ENCODE results near the gene BRICD5. TPM values are rescaled to one million over a fixed set of nuclear protein-coding genes. Genes with fewer than 3 reads are reported as not detected.

Gene BRICD5
- total RNA-seq, 4 donors from 2014 or later = 1.2 to 6.8 (median 5.7) TPM

GRCh38 chr16:2179576-2179975 is 31.1 kb downstream of the BRICD5 start:
- H3K36me3 ChIP-seq = peaks cover 29 to 37% (median 36%) of the 10 kb centered on the region in 4 donors
- peaks cover 0 to 11% (median 0%) of the 10 kb centered on the region in 4 donors for H3K4me1 ChIP-seq
- intact Hi-C loops (cut with DNase I) = no loop called here
- TF ChIP-seq POLR2AphosphoS5 (IDR thresholded peaks at IDR 0.05) (no peak), EP300 (IDR thresholded peaks at IDR 0.05) (no peak), POLR2A (IDR thresholded peaks at IDR 0.05; ENCODE audit: low read depth) (no peak)
- TF ChIP-seq, protein P1, sequence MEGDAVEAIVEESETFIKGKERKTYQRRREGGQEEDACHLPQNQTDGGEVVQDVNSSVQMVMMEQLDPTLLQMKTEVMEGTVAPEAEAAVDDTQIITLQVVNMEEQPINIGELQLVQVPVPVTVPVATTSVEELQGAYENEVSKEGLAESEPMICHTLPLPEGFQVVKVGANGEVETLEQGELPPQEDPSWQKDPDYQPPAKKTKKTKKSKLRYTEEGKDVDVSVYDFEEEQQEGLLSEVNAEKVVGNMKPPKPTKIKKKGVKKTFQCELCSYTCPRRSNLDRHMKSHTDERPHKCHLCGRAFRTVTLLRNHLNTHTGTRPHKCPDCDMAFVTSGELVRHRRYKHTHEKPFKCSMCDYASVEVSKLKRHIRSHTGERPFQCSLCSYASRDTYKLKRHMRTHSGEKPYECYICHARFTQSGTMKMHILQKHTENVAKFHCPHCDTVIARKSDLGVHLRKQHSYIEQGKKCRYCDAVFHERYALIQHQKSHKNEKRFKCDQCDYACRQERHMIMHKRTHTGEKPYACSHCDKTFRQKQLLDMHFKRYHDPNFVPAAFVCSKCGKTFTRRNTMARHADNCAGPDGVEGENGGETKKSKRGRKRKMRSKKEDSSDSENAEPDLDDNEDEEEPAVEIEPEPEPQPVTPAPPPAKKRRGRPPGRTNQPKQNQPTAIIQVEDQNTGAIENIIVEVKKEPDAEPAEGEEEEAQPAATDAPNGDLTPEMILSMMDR (IDR thresholded peaks at IDR 0.05) = no peak
- peaks cover 0 to 13% (median 0%) of the 10 kb centered on the region in 4 donors for H3K27me3 ChIP-seq
- no peak overlapping the region for H3K4me3 ChIP-seq
- DNase-seq (ENCODE audit: extremely low spot score) = no peak
- H3K27ac ChIP-seq (replicated peaks in 1 of 4) = no peak overlapping the region
- 96% methylated on average over 29 of the region's 31 CpGs for WGBS
- H3K9me3 ChIP-seq = no peaks in the 10 kb centered on the region

DNA sequence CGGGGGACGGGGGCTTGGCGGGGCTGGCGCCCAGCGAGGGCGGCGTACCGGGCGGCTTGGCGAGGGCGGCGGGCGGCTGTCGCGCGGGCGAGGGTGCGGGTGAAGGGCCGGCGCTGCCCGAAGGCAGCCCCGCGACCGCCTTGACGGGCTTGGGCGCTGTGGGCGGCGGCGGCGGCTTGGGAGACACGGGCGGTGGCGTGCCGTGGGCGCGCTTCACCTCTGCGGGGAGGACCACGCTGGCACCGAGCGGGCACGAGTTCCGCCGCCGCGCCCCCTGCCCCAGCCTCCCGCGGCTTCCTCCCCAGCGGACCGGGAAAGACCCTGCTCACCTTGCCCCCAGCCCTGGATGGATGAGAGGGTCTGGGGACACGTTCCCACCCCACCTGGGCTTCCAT is 31.6 kb downstream of the BRICD5 start:
- TF ChIP-seq POLR2AphosphoS5 (IDR thresholded peaks at IDR 0.05) = no peak
- no peak for TF ChIP-seq EP300 (IDR thresholded peaks at IDR 0.05)
- no peak for TF ChIP-seq POLR2A (IDR thresholded peaks at IDR 0.05; ENCODE audit: low read depth)
- TF ChIP-seq, protein P1 (IDR thresholded peaks at IDR 0.05) = no peak
- 100% methylated on average over 1 of the region's 50 CpGs for WGBS
- H3K27ac ChIP-seq (replicated peaks in 1 of 4) = no peak overlapping the region

DNA sequence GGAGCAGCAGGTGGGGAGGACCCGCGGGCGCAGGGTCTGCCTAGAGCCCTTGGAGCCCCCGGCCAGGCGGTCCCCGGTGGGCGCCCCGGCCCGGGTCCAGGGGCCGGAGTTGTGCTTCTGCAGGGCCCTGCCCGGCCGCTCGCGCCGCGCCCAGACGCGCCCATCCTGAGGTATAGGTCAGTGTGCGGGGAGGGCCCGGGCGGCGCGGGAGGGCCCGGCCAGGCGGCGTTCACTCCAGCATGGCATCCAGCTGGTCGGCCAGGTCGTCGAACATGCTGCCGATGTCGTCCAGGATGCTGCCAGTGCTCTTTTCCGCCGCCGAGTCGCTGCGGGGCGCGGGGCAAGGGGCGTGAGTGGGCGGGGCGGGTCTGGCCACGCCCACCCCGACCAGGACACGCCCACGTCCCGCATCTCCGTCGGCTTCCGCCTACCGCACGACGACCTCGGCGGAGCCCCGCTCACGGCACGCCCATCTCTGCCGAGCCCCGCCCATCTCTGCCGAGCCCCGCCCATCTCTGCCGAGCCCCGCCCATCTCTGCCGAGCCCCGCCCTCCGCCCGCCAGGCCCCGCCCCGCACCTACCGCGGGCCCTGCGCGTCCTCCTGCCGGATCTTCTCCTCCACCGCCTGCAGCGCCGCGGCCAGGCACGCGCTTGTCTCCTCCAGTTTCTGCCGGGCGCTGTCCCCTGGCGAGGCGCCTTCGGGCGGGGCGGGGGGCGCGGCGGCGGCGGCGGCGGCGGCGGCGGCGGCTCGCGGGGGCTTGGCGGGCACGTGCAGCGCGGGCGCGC is 32.1 kb downstream of the BRICD5 start:
- no peak for TF ChIP-seq POLR2A (IDR thresholded peaks at IDR 0.05; ENCODE audit: low read depth)
- TF ChIP-seq, protein P1 (IDR thresholded peaks at IDR 0.05) = no peak
- no peak for TF ChIP-seq POLR2AphosphoS5 (IDR thresholded peaks at IDR 0.05)
- TF ChIP-seq EP300 (IDR thresholded peaks at IDR 0.05) = no peak
- H3K4me1 ChIP-seq = peaks cover 0 to 11% (median 0%) of the 10 kb centered on the region in 4 donors
- H3K27ac ChIP-seq (replicated peaks in 1 of 4) = no peak overlapping the region
- peaks cover 39 to 48% (median 46%) of the 10 kb centered on the region in 4 donors for H3K36me3 ChIP-seq
- WGBS = no CpG with 5 or more reads among the region's 106 CpGs
- no peak for DNase-seq (ENCODE audit: extremely low spot score)
- H3K27me3 ChIP-seq = peaks cover 0 to 13% (median 0%) of the 10 kb centered on the region in 4 donors
- no peak overlapping the region for H3K4me3 ChIP-seq
- H3K9me3 ChIP-seq = no peaks in the 10 kb centered on the region
- intact Hi-C loops (cut with DNase I) = no loop called here

More for the DNA sequence above, 31.6 kb downstream of the BRICD5 start:
- H3K9me3 ChIP-seq = no peaks in the 10 kb centered on the region
- H3K4me3 ChIP-seq = no peak overlapping the region
- no peak for DNase-seq (ENCODE audit: extremely low spot score)
- peaks cover 0 to 13% (median 0%) of the 10 kb centered on the region in 4 donors for H3K27me3 ChIP-seq
- peaks cover 0 to 11% (median 0%) of the 10 kb centered on the region in 4 donors for H3K4me1 ChIP-seq
- peaks cover 34 to 42% (median 40%) of the 10 kb centered on the region in 4 donors for H3K36me3 ChIP-seq
- intact Hi-C loops (cut with DNase I) = no loop called here

DNA sequence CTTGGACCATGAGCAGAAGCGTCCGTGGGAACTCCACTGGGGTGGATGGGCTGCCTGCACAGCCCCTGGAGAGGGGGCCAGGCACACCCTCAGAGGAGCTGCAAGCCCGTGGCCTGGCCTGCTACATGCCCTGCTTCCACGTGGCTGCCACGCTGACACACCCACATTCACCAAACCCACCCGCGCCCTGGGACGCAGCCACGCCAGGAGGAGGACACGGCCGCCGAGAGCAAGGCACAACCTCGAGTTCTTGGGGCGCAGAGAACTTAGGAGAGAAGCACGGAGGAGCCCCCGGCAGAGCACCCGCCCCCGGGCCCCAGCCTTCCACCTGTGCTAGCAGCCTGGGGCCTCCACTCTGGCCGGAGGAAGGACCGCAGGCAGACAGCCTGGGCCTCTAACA is 33.1 kb downstream of the BRICD5 start:
- 93% methylated on average over 4 of the region's 20 CpGs for WGBS
- H3K9me3 ChIP-seq = no peaks in the 10 kb centered on the region
- TF ChIP-seq POLR2AphosphoS5 (IDR thresholded peaks at IDR 0.05) (no peak), POLR2A (IDR thresholded peaks at IDR 0.05; ENCODE audit: low read depth) (no peak), EP300 (IDR thresholded peaks at IDR 0.05) (no peak)
- TF ChIP-seq, protein P1 (IDR thresholded peaks at IDR 0.05) = no peak
- H3K4me1 ChIP-seq = peaks cover 0 to 11% (median 0%) of the 10 kb centered on the region in 4 donors
- intact Hi-C loops (cut with DNase I) = no loop called here
- H3K27ac ChIP-seq (replicated peaks in 1 of 4) = no peak overlapping the region
- peaks cover 46 to 57% (median 56%) of the 10 kb centered on the region in 4 donors for H3K36me3 ChIP-seq
- no peak overlapping the region for H3K4me3 ChIP-seq
- peaks cover 0 to 13% (median 0%) of the 10 kb centered on the region in 4 donors for H3K27me3 ChIP-seq
- DNase-seq (ENCODE audit: extremely low spot score) = no peak
